Heart left ventricle (tissue), 13 donors: ENCODE measurements around the gene ANP32E.

Experiments
- POLR2A ChIP-seq, 2 donors: fragments of 450-650 bp; IDR thresholded peaks; one replicate each; pipeline ENCODE4 v1.6.1; 2017; ENCODE audit warnings: antibody characterized with exemption in 2 of 2, mild to moderate bottlenecking in 2 of 2, moderate library complexity in 2 of 2
- TF ChIP-seq, protein P1 (sequence below), 12 donors: fragments of 200-600 bp; sonication (generic) in 4 of 12; IDR thresholded peaks; one replicate each; pipeline versions ENCODE4 v1.5.0 to v1.8.0; 2018 to 2022; ENCODE audit warnings: antibody characterized with exemption in 12 of 12, mild to moderate bottlenecking in 5 of 12
- donor health status: ischemic (EF 13 %, LVEDD 7.1; RV severe dilation, severe dysfunction).
- donor health status: DM: no; HTN: yes; CAD: no.
- donor health status: DM: no; HTN: no; CAD: no.
- donor health status: ischemic (EF 25% LVEDD 6.9; RV normal size, moderate dysfunction).
- donor health status: ischemic (EF 25% LVEDD 5.7; RV mildly dilated, moderate dysfunction).
- donor health status: ischemic (EF 35%, LVEDD 5.7; RV mildly dilated, moderate dysfunction).
- donor health status: nonischemic (EF 11% LVEDD 7.7; RV severe dilation, severe dysfunction).
- donor health status: DM: yes; HTN: yes; CAD: no.
- donor health status: PGD.
- donor health status: ischemic (EF 29% LVEDD 5.4; RV normal size, mild dysfunction).
- donor health status: nonischemic (EF 23%, LVEDD 6.1; RV moderate dilation, normal function).

- TF ChIP-seq, protein P1, sequence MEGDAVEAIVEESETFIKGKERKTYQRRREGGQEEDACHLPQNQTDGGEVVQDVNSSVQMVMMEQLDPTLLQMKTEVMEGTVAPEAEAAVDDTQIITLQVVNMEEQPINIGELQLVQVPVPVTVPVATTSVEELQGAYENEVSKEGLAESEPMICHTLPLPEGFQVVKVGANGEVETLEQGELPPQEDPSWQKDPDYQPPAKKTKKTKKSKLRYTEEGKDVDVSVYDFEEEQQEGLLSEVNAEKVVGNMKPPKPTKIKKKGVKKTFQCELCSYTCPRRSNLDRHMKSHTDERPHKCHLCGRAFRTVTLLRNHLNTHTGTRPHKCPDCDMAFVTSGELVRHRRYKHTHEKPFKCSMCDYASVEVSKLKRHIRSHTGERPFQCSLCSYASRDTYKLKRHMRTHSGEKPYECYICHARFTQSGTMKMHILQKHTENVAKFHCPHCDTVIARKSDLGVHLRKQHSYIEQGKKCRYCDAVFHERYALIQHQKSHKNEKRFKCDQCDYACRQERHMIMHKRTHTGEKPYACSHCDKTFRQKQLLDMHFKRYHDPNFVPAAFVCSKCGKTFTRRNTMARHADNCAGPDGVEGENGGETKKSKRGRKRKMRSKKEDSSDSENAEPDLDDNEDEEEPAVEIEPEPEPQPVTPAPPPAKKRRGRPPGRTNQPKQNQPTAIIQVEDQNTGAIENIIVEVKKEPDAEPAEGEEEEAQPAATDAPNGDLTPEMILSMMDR (IDR thresholded peaks at IDR 0.05) = no peak
- no peak for TF ChIP-seq POLR2A (IDR thresholded peaks at IDR 0.05)
Measured at GRCh38 chr1:150226486-150226885, 9.4 kb downstream of the ANP32E start.
